OCI-LY7 (cell line): ENCODE results near the gene HRH3. TPM values are rescaled to one million over a fixed set of nuclear protein-coding genes. Genes with fewer than 3 reads are reported as not detected.

Experiments
- BruUV-seq: library from RNA; stranded (reverse); fragments of 400-500 nt; replicated peaks from 2 replicates; lab custom pipeline; 2021; lab: Mats Ljungman, UMichigan
- CTCF ChIA-PET: fragments of 300-600 bp; sonication (Branson Sonifier 250); formaldehyde crosslinking; loops from one replicate; lab custom pipeline; 2022; ENCODE audit warnings: antibody characterized with exemption; ENCODE audit not compliant: unreplicated experiment; lab: Charles Lee
- POLR2A ChIA-PET: fragments of 300-600 bp; sonication (Branson Sonifier 250); formaldehyde crosslinking; loops from one replicate; lab custom pipeline; 2022; ENCODE audit warnings: antibody characterized with exemption; lab: Charles Lee
- DNase-seq: peaks from one replicate; pipeline ENCODE4 v3.0.0-alpha.2; 2015; ENCODE audit warnings: low spot score
- H2AFZ ChIP-seq: fragments of 200-600 bp; sonication (generic), shearing (Covaris generic); 2 replicates; pipeline ENCODE4 v1.6.1; 2014; ENCODE audit warnings: mild to moderate bottlenecking, antibody characterized with exemption, low read length, moderate library complexity
- H3K27ac ChIP-seq: fragments of 200-600 bp; sonication (generic); 2 replicates; pipeline ENCODE4 v1.5.1; 2014; ENCODE audit warnings: mixed run types, low read depth, mild to moderate bottlenecking, moderate library complexity, low read length, inconsistent platforms; ENCODE audit not compliant: poor library complexity, severe bottlenecking
- H3K36me3 ChIP-seq: fragments of 200-600 bp; sonication (generic); 2 replicates; pipeline ENCODE4 v1.6.1; 2014; ENCODE audit warnings: mild to moderate bottlenecking, antibody characterized with exemption, low read length, moderate library complexity, mixed read lengths; ENCODE audit not compliant: insufficient read depth
- H3K4me1 ChIP-seq: fragments of 200-600 bp; sonication (generic); 2 replicates; pipeline ENCODE4 v1.5.1; 2014; ENCODE audit warnings: mild to moderate bottlenecking, low read length; ENCODE audit not compliant: insufficient read depth, poor library complexity, severe bottlenecking
- H3K4me2 ChIP-seq: fragments of 200-600 bp; sonication (generic); 2 replicates; pipeline ENCODE4 v1.6.1; 2014; ENCODE audit warnings: mild to moderate bottlenecking, low read length
- H3K4me3 ChIP-seq: fragments of 200-600 bp; sonication (generic); 2 replicates; pipeline ENCODE4 v1.5.1; 2014; ENCODE audit warnings: mild to moderate bottlenecking, low read depth, low read length; ENCODE audit not compliant: poor library complexity, severe bottlenecking
- H3K79me2 ChIP-seq: fragments of 200-600 bp; sonication (generic); 2 replicates; pipeline ENCODE4 v1.6.1; 2016; ENCODE audit warnings: low read depth, mild to moderate bottlenecking, low read length, moderate library complexity, mixed read lengths; ENCODE audit not compliant: insufficient read depth
- H3K9me2 ChIP-seq: fragments of 200-600 bp; sonication (generic); 2 replicates; pipeline ENCODE4 v1.6.1; 2016; ENCODE audit warnings: mild to moderate bottlenecking, low read length, mixed read lengths; ENCODE audit not compliant: insufficient read depth
- H3K9me3 ChIP-seq: fragments of 200-600 bp; sonication (generic); 2 replicates; pipeline ENCODE4 v1.6.1; 2014; ENCODE audit warnings: mild to moderate bottlenecking, mixed run types, low read length, mixed read lengths
- H4K20me1 ChIP-seq: fragments of 200-600 bp; sonication (generic); 2 replicates; pipeline ENCODE4 v1.6.1; 2014; ENCODE audit warnings: mild to moderate bottlenecking, antibody characterized with exemption, low read length, moderate library complexity, mixed read lengths; ENCODE audit not compliant: insufficient read depth
- EZH2phosphoT487 ChIP-seq: fragments of 200-600 bp; sonication (generic); IDR thresholded peaks from 2 replicates; pipeline ENCODE4 v1.6.1; 2018; ENCODE audit warnings: low read depth, borderline replicate concordance, mild to moderate bottlenecking, mixed run types, antibody characterized with exemption, low read length, moderate library complexity, mixed read lengths
- intact Hi-C: fragments of 100-400 bp; cut with micrococcal nuclease; formaldehyde crosslinking; loops from one replicate; pipeline ENCODE4 v1.10.0; 2022; ENCODE audit not compliant: unreplicated experiment
- total RNA-seq, 2 experiments: library from RNA; depleted of rRNA in 1 of 2; stranded (reverse); fragments of >200 nt in 1 of 2; shearing (Covaris generic) in 1 of 2; gene quantifications; 2 replicates each; pipeline ENCODE4 v1.2.3, GENCODE V29; 2014 to 2022
- TF ChIP-seq, protein P1 (sequence below): fragments of 200-600 bp; sonication (generic); conservative IDR thresholded peaks from 2 replicates; pipeline ENCODE4 v1.5.1; 2014; ENCODE audit warnings: mild to moderate bottlenecking, antibody characterized with exemption, low read length, moderate library complexity, mixed read lengths

Gene HRH3
- total RNA-seq, 2 experiments from 2014 or later: not detected

DNA sequence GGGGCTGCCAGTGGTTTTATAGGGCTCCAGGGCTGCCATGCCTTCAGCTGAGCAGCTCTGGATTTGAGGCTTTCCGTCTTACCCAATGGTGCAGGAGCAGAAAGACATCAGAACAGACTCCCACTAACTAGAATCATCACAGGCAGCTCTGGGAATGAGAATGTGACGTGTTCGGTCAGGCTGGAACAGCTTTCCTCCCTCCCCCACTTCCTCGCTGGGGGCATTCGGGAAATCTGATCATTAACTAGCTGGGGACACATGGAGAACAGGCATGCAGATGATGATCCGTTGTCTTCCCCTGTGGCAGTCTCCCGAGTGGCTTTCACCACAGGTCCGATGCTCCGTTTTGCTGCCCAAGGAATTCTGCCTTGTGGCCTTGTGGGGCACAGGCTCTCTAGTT, 42.8 kb downstream of the HRH3 start:
- ChIA-PET POLR2A (no interaction called here), CTCF (no interaction called here)
- Histone ChIP-seq H3K4me1 (peaks cover 8% of the 10 kb centered on the region), H3K4me2 (no peak overlapping the region), H3K4me3 (no peak overlapping the region), H4K20me1 (no peaks in the 10 kb centered on the region), H3K9me3 (no peaks in the 10 kb centered on the region), H3K36me3 (peaks cover 4% of the 10 kb centered on the region; the same call in 1 of the 2 replicates), H3K9me2 (no peaks in the 10 kb centered on the region), H3K27ac (no peak overlapping the region), H3K79me2 (peaks cover 6% of the 10 kb centered on the region; the same call in 1 of the 2 replicates), H2AFZ (no peak overlapping the region)
- no peak for DNase-seq
- BruUV-seq: no TSS peak
- intact Hi-C loops: no loop called here
- TF ChIP-seq, protein P1, sequence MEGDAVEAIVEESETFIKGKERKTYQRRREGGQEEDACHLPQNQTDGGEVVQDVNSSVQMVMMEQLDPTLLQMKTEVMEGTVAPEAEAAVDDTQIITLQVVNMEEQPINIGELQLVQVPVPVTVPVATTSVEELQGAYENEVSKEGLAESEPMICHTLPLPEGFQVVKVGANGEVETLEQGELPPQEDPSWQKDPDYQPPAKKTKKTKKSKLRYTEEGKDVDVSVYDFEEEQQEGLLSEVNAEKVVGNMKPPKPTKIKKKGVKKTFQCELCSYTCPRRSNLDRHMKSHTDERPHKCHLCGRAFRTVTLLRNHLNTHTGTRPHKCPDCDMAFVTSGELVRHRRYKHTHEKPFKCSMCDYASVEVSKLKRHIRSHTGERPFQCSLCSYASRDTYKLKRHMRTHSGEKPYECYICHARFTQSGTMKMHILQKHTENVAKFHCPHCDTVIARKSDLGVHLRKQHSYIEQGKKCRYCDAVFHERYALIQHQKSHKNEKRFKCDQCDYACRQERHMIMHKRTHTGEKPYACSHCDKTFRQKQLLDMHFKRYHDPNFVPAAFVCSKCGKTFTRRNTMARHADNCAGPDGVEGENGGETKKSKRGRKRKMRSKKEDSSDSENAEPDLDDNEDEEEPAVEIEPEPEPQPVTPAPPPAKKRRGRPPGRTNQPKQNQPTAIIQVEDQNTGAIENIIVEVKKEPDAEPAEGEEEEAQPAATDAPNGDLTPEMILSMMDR: no peak
- no peak for TF ChIP-seq EZH2phosphoT487

DNA sequence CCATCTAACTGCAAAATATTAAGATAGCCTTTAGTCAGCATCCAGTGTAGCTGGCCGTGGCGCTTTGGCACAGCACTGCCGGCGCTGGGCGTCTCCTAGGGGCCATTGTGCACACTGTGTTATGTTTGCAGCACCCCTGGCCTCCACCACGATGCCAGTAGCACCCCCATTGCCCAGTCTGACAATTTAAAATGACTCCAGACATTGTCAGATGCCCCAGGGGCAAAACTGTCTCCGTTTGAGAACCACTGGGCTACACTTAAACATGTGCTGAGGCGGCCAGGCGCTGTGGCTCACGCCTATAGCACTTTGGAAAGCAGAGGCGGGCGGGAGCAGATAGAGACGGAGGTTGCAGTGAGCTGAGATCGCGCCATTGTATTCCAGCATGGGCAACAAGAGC, 43.2 kb downstream of the HRH3 start:
- TF ChIP-seq EZH2phosphoT487: no peak
- TF ChIP-seq, protein P1: no peak
- CTCF ChIA-PET: interaction anchor here (0.6 kb wide), 1 partner anchor 107 kb away, joined by 3 read pairs; no protein-coding TSS in a partner anchor
- peaks cover 2% of the 10 kb centered on the region; the same call in 1 of the 2 replicates for H3K79me2 ChIP-seq
- no peak for DNase-seq
- peaks cover 6% of the 10 kb centered on the region for H3K4me1 ChIP-seq
- H3K27ac ChIP-seq: no peak overlapping the region
- H4K20me1 ChIP-seq: no peaks in the 10 kb centered on the region
- no peaks in the 10 kb centered on the region for H3K9me3 ChIP-seq
- intact Hi-C loops: no loop called here
- POLR2A ChIA-PET: no interaction called here
- no peak overlapping the region for H3K4me3 ChIP-seq
- no peak overlapping the region for H2AFZ ChIP-seq
- H3K9me2 ChIP-seq: no peaks in the 10 kb centered on the region
- no peak overlapping the region for H3K4me2 ChIP-seq
- peaks cover 4% of the 10 kb centered on the region; the same call in 1 of the 2 replicates for H3K36me3 ChIP-seq
- no TSS peak for BruUV-seq

DNA sequence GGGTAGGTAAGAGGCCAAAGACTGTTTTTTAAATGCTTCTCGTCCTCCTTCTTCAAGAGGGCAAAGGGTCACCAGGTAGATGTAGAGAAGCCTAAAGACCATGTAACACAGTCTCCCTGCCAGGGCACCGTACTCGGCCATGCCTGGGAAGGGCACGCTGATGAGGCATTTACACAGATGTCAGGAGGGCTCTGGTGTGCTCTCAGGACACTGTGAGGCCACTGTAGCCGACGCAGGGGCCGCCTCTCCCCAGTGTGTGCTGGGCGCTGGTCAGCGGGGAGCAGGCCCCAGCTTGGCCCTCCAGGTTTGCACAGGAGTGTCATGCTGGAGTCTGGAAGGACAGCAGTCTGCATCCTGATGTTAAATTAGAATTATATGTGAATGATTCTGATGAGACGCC, 44.4 kb downstream of the HRH3 start:
- BruUV-seq: no TSS peak
- CTCF ChIA-PET: no interaction called here
- Histone ChIP-seq H2AFZ (no peak overlapping the region), H3K9me3 (no peaks in the 10 kb centered on the region), H3K9me2 (no peaks in the 10 kb centered on the region), H3K27ac (no peak overlapping the region), H3K36me3 (peaks cover 4% of the 10 kb centered on the region; the same call in 1 of the 2 replicates), H3K4me3 (no peak overlapping the region), H3K4me2 (no peak overlapping the region), H3K79me2 (no peaks in the 10 kb centered on the region), H4K20me1 (no peaks in the 10 kb centered on the region), H3K4me1 (no peaks in the 10 kb centered on the region)
- DNase-seq: no peak
- intact Hi-C loops: no loop called here
- POLR2A ChIA-PET: interaction anchor here (1.1 kb wide), 1 partner anchor 9 kb away, joined by 3 read pairs; no protein-coding TSS in a partner anchor
- TF ChIP-seq, protein P1: no peak
- no peak for TF ChIP-seq EZH2phosphoT487
